Activated CD4-positive, alpha-beta T cell treated with anti-CD3 and anti-CD28 coated beads for 36 hours (primary cell): ENCODE data around the gene RAI1. TPM values are rescaled to one million over a fixed set of nuclear protein-coding genes. Genes with fewer than 3 reads are reported as not detected.
"Not testable (repeated sequence)": the region's sequence is repeated elsewhere in the genome, so short reads cannot be mapped to it uniquely, and the experiment has no call there.

ENCODE experiments used
- ATAC-seq: fragments of 200-7000 bp; cut with Tn5 transposase; one replicate; pipeline ENCODE4 v1.10.0; 2021; ENCODE audit warnings: mild to moderate bottlenecking, moderate library complexity
- CTCF ChIA-PET: fragments of 350-600 bp; sonication (Branson Sonifier 250); formaldehyde crosslinking; loops from one replicate; lab custom pipeline; 2021; ENCODE audit warnings: antibody characterized with exemption; lab: Charles Lee
- POLR2A ChIA-PET: fragments of 350-600 bp; sonication (Branson Sonifier 250); formaldehyde crosslinking; loops from one replicate; lab custom pipeline; 2021; ENCODE audit warnings: antibody characterized with exemption, inconsistent platforms; lab: Charles Lee
- DNase-seq: peaks from one replicate; pipeline ENCODE4 v3.0.0-alpha.2; 2020
- H3K27ac Mint-ChIP-seq: one replicate; pipeline ENCODE4 v1.8.0; 2021; ENCODE audit warnings: mixed read lengths
- H3K27me3 Mint-ChIP-seq: one replicate; pipeline ENCODE4 v1.8.0; 2021; ENCODE audit warnings: mixed read lengths
- H3K36me3 Mint-ChIP-seq: one replicate; pipeline ENCODE4 v1.8.0; 2021; ENCODE audit warnings: low read depth, mixed read lengths
- H3K4me1 Mint-ChIP-seq: one replicate; pipeline ENCODE4 v1.8.0; 2021; ENCODE audit warnings: mixed read lengths
- H3K4me3 Mint-ChIP-seq: one replicate; pipeline ENCODE4 v1.8.0; 2021; ENCODE audit warnings: mild to moderate bottlenecking, moderate library complexity, mixed read lengths
- H3K9me3 Mint-ChIP-seq: one replicate; pipeline ENCODE4 v1.8.0; 2021; ENCODE audit warnings: low read depth, mixed read lengths
- intact Hi-C, 2 experiments: fragments of 100-400 bp; cut with DNase I in 1 of 2; cut with micrococcal nuclease in 1 of 2; formaldehyde crosslinking; loops; one replicate each; pipeline versions ENCODE4 v1.14.2 to v1.15.1; 2022 to 2024; cut with DNase I, micrococcal nuclease
- total RNA-seq, 2 experiments: library from RNA; stranded (reverse); gene quantifications; one replicate each; pipeline ENCODE4 v1.2.3, GENCODE V29; 2021

Gene RAI1, protein sequence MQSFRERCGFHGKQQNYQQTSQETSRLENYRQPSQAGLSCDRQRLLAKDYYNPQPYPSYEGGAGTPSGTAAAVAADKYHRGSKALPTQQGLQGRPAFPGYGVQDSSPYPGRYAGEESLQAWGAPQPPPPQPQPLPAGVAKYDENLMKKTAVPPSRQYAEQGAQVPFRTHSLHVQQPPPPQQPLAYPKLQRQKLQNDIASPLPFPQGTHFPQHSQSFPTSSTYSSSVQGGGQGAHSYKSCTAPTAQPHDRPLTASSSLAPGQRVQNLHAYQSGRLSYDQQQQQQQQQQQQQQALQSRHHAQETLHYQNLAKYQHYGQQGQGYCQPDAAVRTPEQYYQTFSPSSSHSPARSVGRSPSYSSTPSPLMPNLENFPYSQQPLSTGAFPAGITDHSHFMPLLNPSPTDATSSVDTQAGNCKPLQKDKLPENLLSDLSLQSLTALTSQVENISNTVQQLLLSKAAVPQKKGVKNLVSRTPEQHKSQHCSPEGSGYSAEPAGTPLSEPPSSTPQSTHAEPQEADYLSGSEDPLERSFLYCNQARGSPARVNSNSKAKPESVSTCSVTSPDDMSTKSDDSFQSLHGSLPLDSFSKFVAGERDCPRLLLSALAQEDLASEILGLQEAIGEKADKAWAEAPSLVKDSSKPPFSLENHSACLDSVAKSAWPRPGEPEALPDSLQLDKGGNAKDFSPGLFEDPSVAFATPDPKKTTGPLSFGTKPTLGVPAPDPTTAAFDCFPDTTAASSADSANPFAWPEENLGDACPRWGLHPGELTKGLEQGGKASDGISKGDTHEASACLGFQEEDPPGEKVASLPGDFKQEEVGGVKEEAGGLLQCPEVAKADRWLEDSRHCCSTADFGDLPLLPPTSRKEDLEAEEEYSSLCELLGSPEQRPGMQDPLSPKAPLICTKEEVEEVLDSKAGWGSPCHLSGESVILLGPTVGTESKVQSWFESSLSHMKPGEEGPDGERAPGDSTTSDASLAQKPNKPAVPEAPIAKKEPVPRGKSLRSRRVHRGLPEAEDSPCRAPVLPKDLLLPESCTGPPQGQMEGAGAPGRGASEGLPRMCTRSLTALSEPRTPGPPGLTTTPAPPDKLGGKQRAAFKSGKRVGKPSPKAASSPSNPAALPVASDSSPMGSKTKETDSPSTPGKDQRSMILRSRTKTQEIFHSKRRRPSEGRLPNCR (N-terminal part only)
- 10 to 100 TPM; 13.6 to 16.4 TPM for total RNA-seq

GRCh38 chr17:17681187-17681743 lies at the start of gene RAI1:
TSS of gene RAI1 (plus strand) at chr17:17681458. CDS start at chr17:17792949, 111,491 bp downstream.
- intact Hi-C loops, result loop anchor here (1.0 to 5.0 kb wide), 13 partner anchors 13 to 406 kb away; partner anchors contain the start of genes DRC3 (in 1 of the 2), DRG2 (in 1 of the 2), PEMT (in 1 of the 2) and SREBF1 (in 1 of the 2)
- H3K27me3 Mint-ChIP-seq, result no peaks in the 10 kb centered on the region
- H3K36me3 Mint-ChIP-seq, result no peaks in the 10 kb centered on the region
- peak within 1 kb of the TSS; percentile 86 for H3K27ac Mint-ChIP-seq
- ATAC-seq (peak; percentile 63), DNase-seq (peak; percentile 84)
- ChIA-PET CTCF (interaction anchor here (0.6 to 1.6 kb wide), 7 partner anchors 11 to 532 kb away, joined by 4 to 12 read pairs (median 5); no protein-coding TSS in a partner anchor), POLR2A (interaction anchor here (1.2 kb wide), 1 partner anchor 155 kb away, joined by 4 read pairs; no protein-coding TSS in a partner anchor)
- no peaks in the 10 kb centered on the region for H3K9me3 Mint-ChIP-seq
- H3K4me1 Mint-ChIP-seq, result peaks cover 27% of the 10 kb centered on the region
- peak within 1 kb of the TSS; percentile 86 for H3K4me3 Mint-ChIP-seq

GRCh38 chr17:17632690-17633089 lies 48.6 kb upstream of the RAI1 start:
- H3K4me1 Mint-ChIP-seq, result peaks cover 11% of the 10 kb centered on the region
- CTCF ChIA-PET, result interaction anchor here (2.4 kb wide), 1 partner anchor 9 kb away, joined by 14 read pairs; no protein-coding TSS in a partner anchor
- DNase-seq, H3K27me3 Mint-ChIP-seq, H3K27ac Mint-ChIP-seq, intact Hi-C loops, H3K36me3 Mint-ChIP-seq, H3K4me3 Mint-ChIP-seq, ATAC-seq, POLR2A ChIA-PET, H3K9me3 Mint-ChIP-seq: not testable (repeated sequence)

GRCh38 chr17:17633310-17633709 lies 47.9 kb upstream of the RAI1 start:
- no peaks in the 10 kb centered on the region for H3K9me3 Mint-ChIP-seq
- no peak for DNase-seq
- H3K36me3 Mint-ChIP-seq, result no peaks in the 10 kb centered on the region
- ChIA-PET CTCF (interaction anchor here (2.4 kb wide), 1 partner anchor 9 kb away, joined by 14 read pairs; no protein-coding TSS in a partner anchor), POLR2A (interaction anchor here (0.6 kb wide), 1 partner anchor 167 kb away, joined by 4 read pairs; no protein-coding TSS in a partner anchor)
- ATAC-seq, result no peak
- H3K27me3 Mint-ChIP-seq, result no peaks in the 10 kb centered on the region
- intact Hi-C loops, result no loop called here
- no peak overlapping the region for H3K4me3 Mint-ChIP-seq
- H3K27ac Mint-ChIP-seq, result no peak overlapping the region
- peaks cover 11% of the 10 kb centered on the region for H3K4me1 Mint-ChIP-seq

DNA sequence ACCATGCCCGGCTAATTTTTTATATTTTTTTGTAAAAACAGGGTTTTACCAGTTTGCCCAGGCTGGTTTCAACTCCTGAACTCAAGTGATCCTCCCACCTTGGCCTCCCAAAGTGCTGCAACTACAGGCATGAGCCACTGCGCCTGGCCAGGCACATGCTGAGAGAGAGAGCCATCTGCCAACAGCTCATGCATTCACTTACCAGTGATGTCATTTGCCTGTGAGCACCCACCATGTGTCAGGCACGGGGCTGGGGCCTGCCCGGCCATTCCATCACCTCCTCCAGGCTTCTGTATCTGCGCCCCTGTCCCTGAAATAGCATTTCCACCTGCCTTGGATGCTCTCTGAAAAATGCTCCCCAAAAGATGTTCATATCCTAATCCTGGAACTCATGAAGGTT lies 46.1 kb upstream of the RAI1 start:
- Mint-ChIP-seq H3K27ac (no peak overlapping the region), H3K9me3 (no peaks in the 10 kb centered on the region), H3K4me1 (no peaks in the 10 kb centered on the region), H3K27me3 (no peaks in the 10 kb centered on the region), H3K4me3 (no peak overlapping the region), H3K36me3 (no peaks in the 10 kb centered on the region)
- intact Hi-C loops, result no loop called here
- POLR2A ChIA-PET, result interaction anchor here (0.7 kb wide), 1 partner anchor 288 kb away, joined by 3 read pairs; no protein-coding TSS in a partner anchor
- DNase-seq, result no peak
- ATAC-seq, result no peak
- CTCF ChIA-PET, result interaction anchor here (0.5 kb wide), 1 partner anchor 427 kb away, joined by 3 read pairs; no protein-coding TSS in a partner anchor

DNA sequence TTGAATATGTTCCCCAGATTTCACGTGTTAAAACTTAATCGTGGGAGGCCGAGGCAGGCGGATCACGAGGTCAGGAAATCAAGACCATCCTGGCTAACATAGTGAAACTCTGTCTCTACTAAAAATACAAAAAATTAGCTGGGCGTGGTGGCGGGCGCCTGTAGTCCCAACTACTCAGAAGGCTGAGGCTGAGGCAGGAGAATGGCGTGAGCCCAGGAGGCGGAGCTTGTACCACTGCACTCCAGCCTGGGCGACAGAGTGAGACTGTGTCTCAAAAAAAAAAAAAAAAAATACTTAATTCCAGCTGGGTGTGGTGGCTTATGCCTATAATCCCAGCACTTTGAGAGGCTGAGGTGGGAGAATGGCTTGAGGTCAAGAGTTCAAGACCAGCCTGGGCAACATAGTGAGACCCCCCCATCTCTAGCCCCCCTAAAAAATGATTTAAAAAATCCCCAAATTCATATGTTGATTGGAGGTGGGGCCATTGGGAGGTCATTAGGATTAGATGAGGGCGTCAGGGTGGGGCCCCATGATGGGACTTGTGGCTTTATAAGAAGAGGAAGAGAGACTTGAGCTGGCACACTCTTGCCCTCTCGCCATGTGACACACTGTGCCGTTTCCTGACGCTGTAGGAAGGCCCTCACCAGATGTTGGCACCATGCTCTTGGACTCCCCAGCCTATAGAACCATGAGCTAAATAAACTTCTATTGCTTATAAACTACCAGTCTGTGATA lies 45.6 kb upstream of the RAI1 start:
- H3K4me3 Mint-ChIP-seq, POLR2A ChIA-PET, H3K4me1 Mint-ChIP-seq, H3K9me3 Mint-ChIP-seq, ATAC-seq, H3K27me3 Mint-ChIP-seq, H3K36me3 Mint-ChIP-seq, DNase-seq, intact Hi-C loops, H3K27ac Mint-ChIP-seq: not testable (repeated sequence)
- CTCF ChIA-PET, result interaction anchor here (0.5 to 1.8 kb wide), 2 partner anchors 22 to 426 kb away, joined by 3 to 4 read pairs; no protein-coding TSS in a partner anchor

- no peak for ATAC-seq
- Mint-ChIP-seq H3K36me3 (no peaks in the 10 kb centered on the region), H3K27me3 (no peaks in the 10 kb centered on the region), H3K9me3 (no peaks in the 10 kb centered on the region), H3K4me1 (no peaks in the 10 kb centered on the region), H3K27ac (no peak overlapping the region), H3K4me3 (no peak overlapping the region)
- ChIA-PET CTCF (interaction anchor here (0.7 to 1.8 kb wide), 3 partner anchors 23 to 451 kb away, joined by 3 to 8 read pairs (median 4); no protein-coding TSS in a partner anchor), POLR2A (no interaction called here)
- intact Hi-C loops, result no loop called here
- DNase-seq, result no peak
These were observed 44.9 kb upstream of the RAI1 start for GRCh38 chr17:17636272-17636885.

GRCh38 chr17:17638467-17638866 lies 42.8 kb upstream of the RAI1 start:
- POLR2A ChIA-PET, result no interaction called here
- no peaks in the 10 kb centered on the region for H3K9me3 Mint-ChIP-seq
- intact Hi-C loops, result no loop called here
- no peaks in the 10 kb centered on the region for H3K4me1 Mint-ChIP-seq
- ATAC-seq (no peak), DNase-seq (no peak)
- H3K27ac Mint-ChIP-seq, result no peak overlapping the region
- no peaks in the 10 kb centered on the region for H3K36me3 Mint-ChIP-seq
- CTCF ChIA-PET, result interaction anchor here (0.5 to 1.4 kb wide), 3 partner anchors 117 to 256 kb away, joined by 3 to 5 read pairs (median 4); partner anchors contain the start of gene RASD1
- no peak overlapping the region for H3K4me3 Mint-ChIP-seq
- H3K27me3 Mint-ChIP-seq, result no peaks in the 10 kb centered on the region

GRCh38 chr17:17639661-17640270 lies 41.5 kb upstream of the RAI1 start:
- POLR2A ChIA-PET, result interaction anchor here (0.6 kb wide), 1 partner anchor 275 kb away, joined by 5 read pairs; no protein-coding TSS in a partner anchor
- not testable (repeated sequence) for H3K4me3 Mint-ChIP-seq
- intact Hi-C loops, result loop anchor here (5.0 kb wide), 3 partner anchors 157 to 637 kb away; no protein-coding TSS in a partner anchor

More at GRCh38 chr17:17639661-17640270, 41.5 kb upstream of the RAI1 start:
- not testable (repeated sequence) for H3K36me3 Mint-ChIP-seq, H3K9me3 Mint-ChIP-seq, H3K27me3 Mint-ChIP-seq, ATAC-seq, DNase-seq, H3K27ac Mint-ChIP-seq, H3K4me1 Mint-ChIP-seq
- CTCF ChIA-PET, result interaction anchor here (4.3 kb wide), 1 partner anchor 284 kb away, joined by 58 read pairs; no protein-coding TSS in a partner anchor
